Mucosa of descending colon (tissue), 3 donors: ENCODE data around the gene SLC16A6. TPM values are rescaled to one million over a fixed set of nuclear protein-coding genes. Genes with fewer than 3 reads are reported as not detected.
"Not testable (repeated sequence)": the region's sequence is repeated elsewhere in the genome, so short reads cannot be mapped to it uniquely, and the experiment has no call there.

Experiments used
- ATAC-seq: fragments of 200-7000 bp; cut with Tn5 transposase; one replicate; pipeline ENCODE4 v1.9.1; 2020; ENCODE audit warnings: mild to moderate bottlenecking, moderate library complexity
- DNase-seq, 3 donors: peaks; one replicate each; pipeline ENCODE4 v3.0.0-alpha.2; 2020
- H3K36me3 ChIP-seq: fragments of 200-600 bp; one replicate; pipeline ENCODE4 v1.8.0; 2021; ENCODE audit warnings: low read depth, mild to moderate bottlenecking
- H3K4me1 ChIP-seq: fragments of 200-600 bp; one replicate; pipeline ENCODE4 v1.8.0; 2021; ENCODE audit warnings: low read depth, mild to moderate bottlenecking
- H3K4me3 ChIP-seq: fragments of 200-600 bp; one replicate; pipeline ENCODE4 v1.8.0; 2021; ENCODE audit warnings: mild to moderate bottlenecking
- H3K9me3 ChIP-seq: fragments of 200-600 bp; one replicate; pipeline ENCODE4 v1.8.0; 2021; ENCODE audit warnings: mild to moderate bottlenecking
- intact Hi-C, 2 donors: fragments of 100-400 bp; cut with DNase I in 1 of 2; cut with micrococcal nuclease in 1 of 2; formaldehyde crosslinking; loops; one replicate each; pipeline versions ENCODE4 v1.11.0 to v1.11.1; 2022; cut with DNase I, micrococcal nuclease
- total RNA-seq, 3 donors: library from RNA; stranded (reverse); fragmentation: NEBNext Ultra II Directional in 2 of 3; extraction: Animal tissue kit (Norgen Biotek cat#: 25700) in 2 of 3; gene quantifications; one replicate each; pipeline versions ENCODE4 v1.2.1 to v1.2.4, GENCODE V29; 2021 to 2023
- TF ChIP-seq, protein P1 (sequence below): fragments of 200-600 bp; IDR thresholded peaks from one replicate; pipeline ENCODE4 v1.8.0; 2022; ENCODE audit warnings: antibody characterized with exemption, mild to moderate bottlenecking
- donor health status: DM: no; HTN: no; CAD: no; lungs with moderate emphysema.
- donor health status: DM: no; HTN: no; CAD: no.
- donor health status: DM: no; HTN: yes; CAD: no.

The SLC16A6 gene
- total RNA-seq, 3 donors from 2014 or later = 0.14 to 0.47 (median 0.34) TPM

DNA sequence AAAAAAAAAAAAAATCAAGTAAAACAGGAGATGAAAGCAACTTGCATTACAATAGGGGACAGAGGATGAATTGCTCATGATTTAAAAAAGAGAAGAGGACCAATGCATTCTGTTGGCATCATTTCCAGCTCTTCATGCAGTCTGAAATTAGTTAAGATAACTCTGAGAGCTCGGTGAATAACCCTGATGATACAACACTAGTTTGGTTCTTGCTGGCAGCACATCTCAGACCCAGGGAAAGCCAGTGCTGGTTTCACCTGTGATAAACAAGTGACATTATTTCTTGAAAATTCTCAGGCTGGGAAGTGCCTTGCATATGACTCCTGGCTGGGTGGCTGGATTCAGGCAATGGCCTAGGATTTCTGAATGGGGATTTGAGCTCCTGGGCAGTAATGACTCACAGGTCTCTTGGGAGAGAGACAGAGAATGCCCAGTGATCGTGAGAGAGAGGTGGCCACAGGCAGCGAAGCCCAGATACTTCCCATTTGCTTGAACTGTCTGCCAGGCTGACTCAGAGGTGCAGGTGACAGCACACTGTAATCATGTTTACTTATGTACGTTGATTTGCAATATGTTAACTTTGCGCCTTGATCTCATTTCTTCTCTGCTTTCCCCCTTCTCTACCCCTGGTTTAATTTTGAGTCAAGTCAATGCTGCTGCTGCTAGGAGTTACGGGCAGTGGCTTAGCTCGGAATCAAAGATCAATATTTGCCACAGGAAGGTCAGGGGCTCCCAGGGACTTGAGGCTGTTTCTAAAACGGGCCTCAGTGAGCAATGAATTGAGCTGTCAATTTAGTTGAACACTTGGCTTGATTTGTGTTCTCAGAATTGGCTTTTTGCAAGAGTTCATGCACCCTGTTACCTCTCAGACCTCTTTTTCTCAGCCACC lies 27.4 kb upstream of the SLC16A6 start:
- Histone ChIP-seq H3K4me1 (no peaks in the 10 kb centered on the region), H3K4me3 (no peak overlapping the region), H3K36me3 (no peaks in the 10 kb centered on the region), H3K9me3 (no peaks in the 10 kb centered on the region)
- intact Hi-C loops = no loop called here
- no peak for DNase-seq
- TF ChIP-seq, protein P1, sequence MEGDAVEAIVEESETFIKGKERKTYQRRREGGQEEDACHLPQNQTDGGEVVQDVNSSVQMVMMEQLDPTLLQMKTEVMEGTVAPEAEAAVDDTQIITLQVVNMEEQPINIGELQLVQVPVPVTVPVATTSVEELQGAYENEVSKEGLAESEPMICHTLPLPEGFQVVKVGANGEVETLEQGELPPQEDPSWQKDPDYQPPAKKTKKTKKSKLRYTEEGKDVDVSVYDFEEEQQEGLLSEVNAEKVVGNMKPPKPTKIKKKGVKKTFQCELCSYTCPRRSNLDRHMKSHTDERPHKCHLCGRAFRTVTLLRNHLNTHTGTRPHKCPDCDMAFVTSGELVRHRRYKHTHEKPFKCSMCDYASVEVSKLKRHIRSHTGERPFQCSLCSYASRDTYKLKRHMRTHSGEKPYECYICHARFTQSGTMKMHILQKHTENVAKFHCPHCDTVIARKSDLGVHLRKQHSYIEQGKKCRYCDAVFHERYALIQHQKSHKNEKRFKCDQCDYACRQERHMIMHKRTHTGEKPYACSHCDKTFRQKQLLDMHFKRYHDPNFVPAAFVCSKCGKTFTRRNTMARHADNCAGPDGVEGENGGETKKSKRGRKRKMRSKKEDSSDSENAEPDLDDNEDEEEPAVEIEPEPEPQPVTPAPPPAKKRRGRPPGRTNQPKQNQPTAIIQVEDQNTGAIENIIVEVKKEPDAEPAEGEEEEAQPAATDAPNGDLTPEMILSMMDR = no peak
- ATAC-seq = peak; percentile 25

DNA sequence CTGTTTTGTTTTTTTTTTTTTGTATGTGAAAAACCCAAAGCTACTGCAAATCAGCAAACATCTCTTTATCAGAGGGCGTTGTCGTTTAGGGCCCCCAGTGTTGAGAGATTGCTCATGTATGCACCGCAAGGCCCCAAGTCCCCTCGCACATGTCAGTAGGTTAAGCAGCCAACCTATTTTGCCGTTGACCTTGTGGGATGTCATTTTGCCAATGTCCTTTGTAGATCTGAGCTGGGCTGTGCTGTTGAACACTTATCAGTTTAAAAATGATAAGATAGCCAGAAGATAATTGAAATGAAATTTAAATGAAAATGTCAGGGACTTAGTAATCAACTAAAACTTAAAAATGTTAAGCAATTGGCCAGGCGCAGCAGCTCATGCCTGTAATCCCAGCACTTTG lies 26.5 kb upstream of the SLC16A6 start:
- DNase-seq = no peak
- intact Hi-C loops = no loop called here
- TF ChIP-seq, protein P1 = no peak
- H3K4me3 ChIP-seq = no peak overlapping the region
- H3K9me3 ChIP-seq = no peaks in the 10 kb centered on the region
- no peak for ATAC-seq
- H3K4me1 ChIP-seq = no peaks in the 10 kb centered on the region
- no peaks in the 10 kb centered on the region for H3K36me3 ChIP-seq

DNA sequence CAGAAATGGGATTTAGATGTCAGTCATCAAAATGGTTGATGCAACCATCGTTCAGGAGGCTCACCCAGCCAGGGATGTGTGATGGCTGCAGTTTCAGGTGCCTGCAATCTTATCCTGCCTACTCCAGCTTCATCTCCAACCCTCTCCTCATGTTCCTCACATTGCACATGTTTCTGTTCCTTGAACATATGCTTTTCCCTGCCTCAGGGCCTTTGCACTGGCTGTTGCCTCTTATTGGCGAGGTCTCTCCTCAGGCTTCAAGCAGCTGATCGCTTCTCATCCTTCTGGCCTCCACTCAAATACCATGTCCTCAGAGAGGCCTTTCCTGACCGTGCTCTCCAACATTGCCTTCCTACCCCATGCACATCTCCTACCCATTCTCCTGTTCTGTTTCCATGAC lies 25.0 kb upstream of the SLC16A6 start:
- Histone ChIP-seq H3K36me3 (no peaks in the 10 kb centered on the region), H3K4me1 (no peaks in the 10 kb centered on the region), H3K9me3 (no peaks in the 10 kb centered on the region), H3K4me3 (no peak overlapping the region)
- TF ChIP-seq, protein P1 = no peak
- intact Hi-C loops = no loop called here
- no peak for DNase-seq
- no peak for ATAC-seq

DNA sequence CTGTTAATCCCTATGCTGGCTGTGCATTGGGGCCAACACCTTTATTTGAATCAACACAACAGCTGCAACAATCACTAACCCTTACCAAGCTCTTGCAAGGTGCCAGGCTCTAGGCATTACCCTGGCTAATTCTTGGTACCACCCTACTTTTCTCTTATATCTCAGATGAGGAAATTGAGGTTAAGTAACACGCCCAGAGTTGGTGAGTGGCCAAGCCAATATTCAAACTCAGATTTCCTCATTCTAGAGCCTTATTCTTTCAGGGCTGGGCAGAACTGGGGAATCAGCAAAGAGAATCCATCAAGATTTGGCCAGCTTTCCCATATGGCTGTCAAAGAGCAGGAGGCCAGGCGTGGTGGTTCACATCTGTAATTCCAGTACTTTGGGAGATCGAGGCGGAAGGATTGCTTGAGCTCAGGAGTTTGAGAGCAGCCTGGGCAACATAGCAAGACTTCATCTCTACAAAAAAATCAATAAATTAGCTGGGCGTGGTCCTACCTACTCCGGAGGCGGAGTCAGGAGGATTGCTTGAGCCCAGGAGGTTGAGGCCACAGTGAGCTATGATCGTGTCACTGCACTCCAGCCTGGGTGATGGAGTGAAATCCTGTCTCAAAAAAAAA lies 24.1 kb upstream of the SLC16A6 start:
- ATAC-seq (peak; percentile 57), DNase-seq (peak in 1 of 3 donors; percentile 49)
- Histone ChIP-seq H3K36me3 (no peaks in the 10 kb centered on the region), H3K4me3 (no peak overlapping the region), H3K4me1 (no peaks in the 10 kb centered on the region), H3K9me3 (no peaks in the 10 kb centered on the region)
- intact Hi-C loops = no loop called here
- TF ChIP-seq, protein P1 = no peak

DNA sequence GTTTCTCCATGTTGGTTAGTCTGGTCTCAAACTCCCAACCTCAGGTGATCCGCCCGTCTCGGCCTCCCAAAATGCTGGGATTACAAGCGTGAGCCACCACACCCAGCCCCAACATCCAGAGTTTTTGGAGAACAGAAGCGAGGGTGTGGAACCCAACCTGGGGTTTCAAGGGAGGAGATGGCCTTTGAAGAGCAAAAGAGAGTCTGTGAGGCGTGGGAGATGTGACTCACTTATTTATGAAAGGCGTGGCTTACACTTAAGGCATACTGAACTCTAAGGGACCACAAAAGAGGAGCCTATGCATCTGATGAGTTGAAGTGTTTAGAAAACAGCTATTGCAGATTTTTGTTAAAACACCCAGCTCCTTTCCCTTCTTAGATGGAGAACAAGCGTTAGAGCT lies 19.2 kb upstream of the SLC16A6 start:
- H3K36me3 ChIP-seq = no peaks in the 10 kb centered on the region
- no peak for ATAC-seq
- H3K4me1 ChIP-seq = no peaks in the 10 kb centered on the region
- H3K4me3 ChIP-seq = no peak overlapping the region
- TF ChIP-seq, protein P1 = no peak
- no peak for DNase-seq
- no peaks in the 10 kb centered on the region for H3K9me3 ChIP-seq
- intact Hi-C loops = no loop called here

DNA sequence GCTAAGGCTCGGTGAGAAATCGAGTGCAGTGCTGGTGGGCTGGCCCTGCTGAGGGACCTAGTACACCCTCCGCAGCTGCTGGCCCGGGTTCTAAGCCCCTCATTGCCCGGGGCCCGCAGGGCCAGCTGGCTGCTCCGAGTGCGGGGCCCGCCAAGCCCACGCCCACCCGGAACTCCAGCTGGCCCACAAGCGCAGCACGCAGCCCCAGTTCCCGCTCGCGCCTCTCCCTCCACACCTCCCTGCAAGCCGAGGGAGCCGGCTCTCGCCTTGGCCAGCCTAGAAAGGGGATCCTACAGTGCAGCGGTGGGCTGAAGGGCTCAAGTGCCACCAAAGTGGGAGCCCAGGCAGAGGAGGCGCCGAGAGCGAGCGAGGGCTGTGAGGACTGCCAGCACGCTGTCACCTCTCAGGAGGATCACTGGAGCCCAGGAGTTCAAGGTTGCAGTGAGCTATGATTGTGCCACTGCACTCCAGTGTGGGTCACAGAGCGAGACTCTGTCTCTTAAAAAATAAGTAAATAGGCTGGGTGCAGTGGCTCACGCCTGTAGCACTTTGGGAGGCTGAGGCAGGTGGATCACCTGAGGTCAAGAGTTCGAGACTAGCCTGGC lies 18.2 kb upstream of the SLC16A6 start:
- H3K36me3 ChIP-seq, ATAC-seq, H3K4me1 ChIP-seq, DNase-seq, intact Hi-C loops, H3K9me3 ChIP-seq, H3K4me3 ChIP-seq: not testable (repeated sequence)

DNA sequence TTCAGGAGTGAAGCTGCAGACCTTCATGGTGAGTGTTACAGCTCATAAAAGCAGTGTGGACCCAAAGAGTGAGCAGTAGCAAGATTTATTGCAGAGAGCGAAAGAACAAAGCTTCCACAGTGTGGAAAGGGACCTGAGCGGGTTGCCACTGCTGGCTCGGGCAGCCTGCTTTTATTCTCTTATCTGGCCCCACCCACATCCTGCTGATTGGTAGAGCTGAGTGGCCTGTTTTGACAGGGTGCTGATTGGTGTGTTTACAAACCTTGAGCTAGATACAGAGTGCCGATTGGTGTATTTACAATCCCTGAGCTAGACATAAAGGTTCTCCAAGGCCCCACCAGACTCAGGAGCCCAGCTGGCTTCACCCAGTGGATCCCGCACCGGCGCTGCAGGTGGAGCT lies 17.6 kb upstream of the SLC16A6 start:
- H3K9me3 ChIP-seq, H3K36me3 ChIP-seq, DNase-seq, H3K4me1 ChIP-seq, ATAC-seq, H3K4me3 ChIP-seq, intact Hi-C loops: not testable (repeated sequence)
